Loucy (cell line): ENCODE results near the gene SIGLEC10.
"Not testable (repeated sequence)": the region's sequence is repeated elsewhere in the genome, so short reads cannot be mapped to it uniquely, and the experiment has no call there.

Experiments
- EZH2phosphoT487 ChIP-seq: fragments of 200-600 bp; IDR thresholded peaks from 2 replicates; pipeline ENCODE4 v1.6.1; 2018; ENCODE audit warnings: antibody characterized with exemption, mild to moderate bottlenecking, moderate library complexity, borderline replicate concordance
- TF ChIP-seq, protein P1 (sequence below): fragments of 200-600 bp; sonication (generic); conservative IDR thresholded peaks from 2 replicates; pipeline ENCODE4 v1.5.1; 2014; ENCODE audit warnings: mild to moderate bottlenecking, antibody characterized with exemption, low read length

GRCh38 chr19:51420511-51420910 lies 3.1 kb upstream of the SIGLEC10 start:
- TF ChIP-seq, protein P1, sequence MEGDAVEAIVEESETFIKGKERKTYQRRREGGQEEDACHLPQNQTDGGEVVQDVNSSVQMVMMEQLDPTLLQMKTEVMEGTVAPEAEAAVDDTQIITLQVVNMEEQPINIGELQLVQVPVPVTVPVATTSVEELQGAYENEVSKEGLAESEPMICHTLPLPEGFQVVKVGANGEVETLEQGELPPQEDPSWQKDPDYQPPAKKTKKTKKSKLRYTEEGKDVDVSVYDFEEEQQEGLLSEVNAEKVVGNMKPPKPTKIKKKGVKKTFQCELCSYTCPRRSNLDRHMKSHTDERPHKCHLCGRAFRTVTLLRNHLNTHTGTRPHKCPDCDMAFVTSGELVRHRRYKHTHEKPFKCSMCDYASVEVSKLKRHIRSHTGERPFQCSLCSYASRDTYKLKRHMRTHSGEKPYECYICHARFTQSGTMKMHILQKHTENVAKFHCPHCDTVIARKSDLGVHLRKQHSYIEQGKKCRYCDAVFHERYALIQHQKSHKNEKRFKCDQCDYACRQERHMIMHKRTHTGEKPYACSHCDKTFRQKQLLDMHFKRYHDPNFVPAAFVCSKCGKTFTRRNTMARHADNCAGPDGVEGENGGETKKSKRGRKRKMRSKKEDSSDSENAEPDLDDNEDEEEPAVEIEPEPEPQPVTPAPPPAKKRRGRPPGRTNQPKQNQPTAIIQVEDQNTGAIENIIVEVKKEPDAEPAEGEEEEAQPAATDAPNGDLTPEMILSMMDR, result not testable (repeated sequence)
- not testable (repeated sequence) for TF ChIP-seq EZH2phosphoT487
